H1 (cell line): Measurements from ENCODE around the gene DPF3. TPM values are rescaled to one million over a fixed set of nuclear protein-coding genes. Genes with fewer than 3 reads are reported as not detected.
A peak's percentile ranks its signal among the peaks of the same experiment; 100 is the strongest.

Experiments used
- CTCF ChIA-PET: fragments of 300-600 bp; sonication (Branson Sonifier 250); formaldehyde crosslinking; loops from one replicate; lab custom pipeline; 2021; ENCODE audit not compliant: partially characterized antibody; lab: Charles Lee
- POLR2A ChIA-PET: fragments of 300-600 bp; sonication (Branson Sonifier 250); formaldehyde crosslinking; loops from one replicate; lab custom pipeline; 2021; ENCODE audit warnings: inconsistent platforms; ENCODE audit not compliant: partially characterized antibody; lab: Charles Lee
- DNase-seq, 2 experiments: peaks; one replicate each; pipeline versions ENCODE4 v3.0.0 to v3.0.0-alpha.2; 2010 to 2022; ENCODE audit warnings: low spot score in 2 of 2, low read depth in 1 of 2, mixed read lengths in 1 of 2
- FAIRE-seq: peaks from 2 replicates; lab custom pipeline; 2011; peaks lifted over from hg19 to GRCh38; lab: Jason Lieb, UNC
- H2AFZ ChIP-seq: 2 replicates; pipeline ENCODE4 v1.8.1; 2012; ENCODE audit warnings: low read length, inconsistent platforms
- H2AK5ac ChIP-seq: 2 replicates; pipeline ENCODE4 v1.6.1; 2013; ENCODE audit warnings: low read depth, low read length
- H2BK120ac ChIP-seq: replicated peaks from 2 replicates; pipeline ENCODE3; 2013; ENCODE audit warnings: low read depth, low read length, inconsistent platforms
- H2BK12ac ChIP-seq: 2 replicates; pipeline ENCODE4 v1.6.1; 2013; ENCODE audit warnings: low read depth, low read length
- H2BK15ac ChIP-seq: 2 replicates; pipeline ENCODE4 v1.6.1; 2013; ENCODE audit warnings: low read length
- H2BK20ac ChIP-seq: 2 replicates; pipeline ENCODE4 v1.6.1; 2013; ENCODE audit warnings: low read length
- H2BK5ac ChIP-seq: 2 replicates; pipeline ENCODE4 v1.6.1; 2013; ENCODE audit warnings: low read depth, low read length
- H3K14ac ChIP-seq: 2 replicates; pipeline ENCODE4 v1.6.1; 2013; ENCODE audit warnings: inconsistent platforms; ENCODE audit not compliant: insufficient read length
- H3K18ac ChIP-seq: 2 replicates; pipeline ENCODE4 v1.6.1; 2013; ENCODE audit warnings: low read length; ENCODE audit errors: extremely low read depth
- H3K23ac ChIP-seq: 2 replicates; pipeline ENCODE4 v1.6.1; 2013; ENCODE audit warnings: inconsistent platforms; ENCODE audit not compliant: insufficient read length
- H3K23me2 ChIP-seq: 2 replicates; pipeline ENCODE4 v1.6.1; 2013; ENCODE audit warnings: low read depth, low read length
- H3K27ac ChIP-seq: 2 replicates; pipeline ENCODE4 v1.6.1; 2011; ENCODE audit warnings: low read depth, low read length, inconsistent platforms
- H3K27me3 ChIP-seq, 4 experiments: replicated peaks in 1 of 4; 1 replicate in 1 of 4; 2 replicates in 3 of 4; pipeline versions ENCODE4 v1.6.1 to v1.8.1; 2011 to 2013; ENCODE audit warnings: low read length in 3 of 4, mild to moderate bottlenecking in 3 of 4, inconsistent platforms in 2 of 4, mixed read lengths in 2 of 4, moderate library complexity in 1 of 4; ENCODE audit not compliant: control insufficient read depth in 3 of 4, insufficient read depth in 3 of 4; ENCODE audit errors: extremely low read depth in 1 of 4
- H3K36me3 ChIP-seq, 4 experiments: 2 replicates each; pipeline versions ENCODE4 v1.6.1 to v1.8.1; 2011 to 2013; ENCODE audit warnings: mild to moderate bottlenecking in 4 of 4, low read length in 3 of 4, moderate library complexity in 2 of 4, control low read depth in 1 of 4, inconsistent platforms in 1 of 4; ENCODE audit not compliant: insufficient read depth in 4 of 4, control insufficient read depth in 2 of 4
- H3K4ac ChIP-seq: replicated peaks from 2 replicates; pipeline ENCODE3; 2013; ENCODE audit warnings: low read length, low read depth, mixed read lengths, inconsistent platforms; ENCODE audit not compliant: insufficient read length
- H3K4me1 ChIP-seq, 4 experiments: replicated peaks in 1 of 4; 1 replicate in 1 of 4; 2 replicates in 3 of 4; pipeline versions ENCODE4 v1.6.1 to v1.8.1; 2011 to 2013; ENCODE audit warnings: low read length in 3 of 4, inconsistent platforms in 2 of 4, mixed read lengths in 1 of 4; ENCODE audit not compliant: insufficient read depth in 4 of 4, control insufficient read depth in 3 of 4
- H3K4me2 ChIP-seq, 2 experiments: 2 replicates each; pipeline versions ENCODE4 v1.6.1 to v1.8.1; 2011 to 2013; ENCODE audit warnings: low read depth in 2 of 2, low read length in 2 of 2, control low read depth in 1 of 2, inconsistent platforms in 1 of 2, mild to moderate bottlenecking in 1 of 2; ENCODE audit not compliant: insufficient read depth in 1 of 2
- H3K4me3 ChIP-seq, 4 experiments: fragments of 200-600, 300-600 bp in 1 of 4; sonication (generic), shearing (Covaris generic), sonication (Bioruptor Twin) in 1 of 4; 2 replicates each; pipeline versions ENCODE4 v1.5.1 to v1.8.1; 2011 to 2016; ENCODE audit warnings: low read length in 4 of 4, low read depth in 3 of 4, control low read depth in 2 of 4, inconsistent platforms in 2 of 4, mild to moderate bottlenecking in 2 of 4, mixed read lengths in 1 of 4, moderate library complexity in 1 of 4; ENCODE audit not compliant: insufficient read depth in 2 of 4; ENCODE audit errors: extremely low read depth in 1 of 4
- H3K56ac ChIP-seq: replicated peaks from 2 replicates; pipeline ENCODE3; 2013; ENCODE audit warnings: low read depth, mild to moderate bottlenecking, mixed read lengths, low read length, inconsistent platforms; ENCODE audit not compliant: insufficient read length
- H3K79me1 ChIP-seq: 2 replicates; pipeline ENCODE4 v1.6.1; 2013; ENCODE audit warnings: low read depth, low read length, control low read depth
- H3K79me2 ChIP-seq, 2 experiments: 2 replicates each; pipeline versions ENCODE4 v1.6.1 to v1.8.1; 2012 to 2013; ENCODE audit warnings: low read length in 2 of 2, mild to moderate bottlenecking in 2 of 2, inconsistent platforms in 1 of 2; ENCODE audit not compliant: insufficient read depth in 2 of 2, control insufficient read depth in 1 of 2
- H3K9ac ChIP-seq, 4 experiments: replicated peaks in 1 of 4; 1 replicate in 1 of 4; 2 replicates in 3 of 4; pipeline versions ENCODE4 v1.6.1 to v1.8.1; 2011 to 2013; ENCODE audit warnings: low read depth in 3 of 4, low read length in 3 of 4, control low read depth in 2 of 4, mild to moderate bottlenecking in 2 of 4, moderate library complexity in 2 of 4, inconsistent platforms in 1 of 4; ENCODE audit errors: extremely low read depth in 1 of 4
- H3K9me3 ChIP-seq, 2 experiments: 2 replicates each; pipeline versions ENCODE4 v1.6.1 to v1.8.1; 2012 to 2013; ENCODE audit warnings: mild to moderate bottlenecking in 2 of 2, moderate library complexity in 2 of 2, control low read depth in 1 of 2, inconsistent platforms in 1 of 2, low read depth in 1 of 2, low read length in 1 of 2, mixed read lengths in 1 of 2; ENCODE audit not compliant: insufficient read depth in 2 of 2
- H4K20me1 ChIP-seq, 2 experiments: replicated peaks in 1 of 2; 2 replicates each; pipeline versions ENCODE3 to v1.8.1; 2011 to 2013; ENCODE audit warnings: inconsistent platforms in 2 of 2, low read length in 2 of 2, mild to moderate bottlenecking in 1 of 2; ENCODE audit not compliant: insufficient read depth in 2 of 2, control insufficient read depth in 1 of 2
- H4K5ac ChIP-seq: 2 replicates; pipeline ENCODE4 v1.6.1; 2013; ENCODE audit warnings: low read length, low read depth, mixed read lengths, inconsistent platforms; ENCODE audit not compliant: insufficient read length
- H4K8ac ChIP-seq: 2 replicates; pipeline ENCODE4 v1.8.0; 2013; ENCODE audit warnings: mild to moderate bottlenecking, moderate library complexity, low read length, inconsistent platforms; ENCODE audit not compliant: insufficient read depth; ENCODE audit errors: extremely low read depth
- H4K91ac ChIP-seq: replicated peaks from 2 replicates; pipeline ENCODE3; 2013; ENCODE audit warnings: low read length, mixed read lengths, inconsistent platforms; ENCODE audit not compliant: insufficient read length
- JUN ChIP-seq: IDR thresholded peaks from 2 replicates; pipeline ENCODE4 v1.6.1; 2011; ENCODE audit warnings: low read depth, mild to moderate bottlenecking, improper control_type of control experiment, low read length
- RAD21 ChIP-seq, 2 experiments: IDR thresholded peaks in 1 of 2; conservative IDR thresholded peaks in 1 of 2; 2 replicates each; pipeline ENCODE4 v1.6.1; 2011; ENCODE audit warnings: low read depth in 2 of 2, low read length in 2 of 2, improper control_type of control experiment in 1 of 2, inconsistent platforms in 1 of 2, mild to moderate bottlenecking in 1 of 2, moderate library complexity in 1 of 2
- WGBS, 2 experiments: shearing (Covaris generic) in 1 of 2; methylation state at CpG; one replicate each; pipeline versions ENCODE4 v1.1.6 to v1.1.7; 2013 to 2015; ENCODE audit warnings: low lambda C conversion rate in 2 of 2, mixed read lengths in 2 of 2, inconsistent platforms in 1 of 2, low coverage in 1 of 2, missing lambda C conversion rate in 1 of 2; ENCODE audit not compliant: insufficient replicate concordance in 2 of 2, insufficient coverage in 1 of 2, insufficient read length in 1 of 2; ENCODE audit errors: extremely low coverage in 1 of 2, missing lambda C conversion rate in 1 of 2; 5-methylcytosine and 5-hydroxymethylcytosine counted together
- polyA plus RNA-seq, 7 experiments: library from polyadenylated mRNA; depleted of rRNA in 3 of 7; stranded (reverse) in 5 of 7; unstranded in 2 of 7; fragments of >200 nt in 5 of 7; fragments of 200-250 nt in 2 of 7; gene quantifications; 1 replicate in 5 of 7; 2 replicates in 1 of 7; 4 replicates in 1 of 7; pipeline versions ENCODE4 v1.2.1 to v1.2.3, GENCODE V29; 2011 to 2013; ENCODE audit warnings: missing spikeins in 2 of 7, mixed read lengths in 2 of 7
- total RNA-seq: library from RNA; stranded (reverse); fragmentation: NEBNext Ultra II Directional; extraction: Animal tissue kit (Norgen Biotek cat#: 25700); gene quantifications from 2 replicates; pipeline ENCODE4 v1.2.1, GENCODE V29; 2021

The DPF3 gene
- total and polyA plus RNA-seq, 2 of the 8 experiments (the other 6 are each of a cell fraction or from before 2014, with no cell fraction given), result 0.19 TPM; not detected in 1

GRCh38 chr14:72863216-72864006 is 30.5 kb downstream of the DPF3 start:
- Histone ChIP-seq H2AFZ (no peak overlapping the region), H3K4me1 (no peaks in the 10 kb centered on the region), H2BK15ac (no peak overlapping the region), H4K5ac (no peak overlapping the region), H3K9ac (no peak overlapping the region), H2BK120ac (no peak overlapping the region), H4K8ac (0 out of 2 replicates have a peak overlapping the region, but pooled peaks have one; percentile 18), H2BK20ac (no peak overlapping the region), H3K4ac (no peak overlapping the region), H3K79me2 (no peaks in the 10 kb centered on the region), H3K56ac (no peak overlapping the region), H2BK12ac (no peak overlapping the region), H3K4me3 (no peak overlapping the region), H2BK5ac (no peak overlapping the region), H2AK5ac (no peak overlapping the region), H4K91ac (no peak overlapping the region), H3K4me2 (no peak overlapping the region), H3K27ac (no peak overlapping the region), H4K20me1 (no peaks in the 10 kb centered on the region), H3K27me3 (no peaks in the 10 kb centered on the region; a peak in 1 of 7 replicates), H3K9me3 (no peaks in the 10 kb centered on the region), H3K36me3 (no peaks in the 10 kb centered on the region), H3K14ac (no peak overlapping the region), H3K18ac (no peak overlapping the region), H3K23me2 (no peaks in the 10 kb centered on the region; the same call in 1 of the 2 replicates), H3K23ac (no peak overlapping the region), H3K79me1 (no peaks in the 10 kb centered on the region)
- ChIA-PET POLR2A (interaction anchor here (0.6 to 1.1 kb wide), 3 partner anchors 16 to 498 kb away, joined by 3 to 4 read pairs (median 3); no protein-coding TSS in a partner anchor), CTCF (interaction anchor here (0.7 to 1.6 kb wide), 8 partner anchors 9 to 350 kb away, joined by 3 read pairs; no protein-coding TSS in a partner anchor)
- 65% methylated on average over 7 of the region's 7 CpGs; no CpG with 5 or more reads in 1 of the 2 experiments for WGBS, 2 experiments
- DNase-seq (no peak), FAIRE-seq (no peak)
- TF ChIP-seq RAD21 (IDR thresholded peaks at IDR 0.05 in 1 of 2, conservative IDR thresholded peaks at IDR 0.05 in 1 of 2; ENCODE audit: low read depth in 2 of 2, low read length in 2 of 2) (peak in 1 of 2 experiments; percentile 15; a peak in 1 of 4 replicates), JUN (no peak)
